ENCODE results near the gene ZNF597.

GRCh38 chr16:3458852-3459361, 15.6 kb upstream of the ZNF597 start:
- TF ChIP-seq CTCF (IDR thresholded peaks at IDR 0.05; ENCODE audit: low read depth, low read length) (no peak), POLR2A (IDR thresholded peaks at IDR 0.05; ENCODE audit: extremely low read depth, insufficient read length) (no peak)
